ENCODE measurements around the gene ZNF516. TPM values are rescaled to one million over a fixed set of nuclear protein-coding genes. Genes with fewer than 3 reads are reported as not detected.

Gene ZNF516
- total RNA-seq, 3 donors from 2014 or later (not counting 1 experiment from before 2014, with no cell fraction given), result 49.1 to 60.0 (median 52.4) TPM

DNA sequence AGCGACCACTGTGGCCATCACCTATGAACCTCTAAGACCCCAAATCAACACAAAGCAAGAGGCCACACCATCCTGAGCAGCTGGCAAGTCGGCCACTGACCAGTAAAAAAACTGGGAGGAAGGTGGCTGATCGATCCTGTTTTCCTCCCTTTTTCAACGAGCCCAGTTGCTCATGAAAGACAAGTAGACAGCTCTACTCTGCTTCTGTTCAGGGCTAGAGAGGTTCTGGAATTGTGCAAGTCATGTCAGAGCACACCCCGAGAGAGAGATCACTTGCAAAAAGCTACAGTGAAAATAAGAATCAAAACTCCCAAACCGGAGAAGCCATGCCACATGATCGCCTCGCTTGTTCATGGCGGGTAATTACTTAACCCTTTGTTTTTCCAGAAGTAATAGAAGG is 34.6 kb downstream of the ZNF516 start:
- Histone ChIP-seq H3K4me1 (ENCODE audit: control insufficient read depth, insufficient read depth, low read length) (no peaks in the 10 kb centered on the region), H3K4me3 (ENCODE audit: low read length) (no peak overlapping the region), H3K9me3 (ENCODE audit: control insufficient read depth, insufficient read depth, low read length) (no peaks in the 10 kb centered on the region), H3K27me3 (ENCODE audit: control insufficient read depth, insufficient read depth, low read length) (no peaks in the 10 kb centered on the region), H3K27ac (ENCODE audit: low read length) (no peak overlapping the region), H3K36me3 (ENCODE audit: control insufficient read depth, insufficient read depth, low read length) (no peaks in the 10 kb centered on the region)
- H3K36me3 Mint-ChIP-seq, result no peaks in the 10 kb centered on the region
- ATAC-seq (no peak), DNase-seq (no peak)
- 86% methylated on average over 9 of the region's 9 CpGs for WGBS (ENCODE audit: insufficient coverage)
- intact Hi-C loops (cut with micrococcal nuclease), result no loop called here
- H3K27ac Mint-ChIP-seq, result no peak overlapping the region
- peaks cover 30 to 35% of the 10 kb centered on the region in 2 donors for H3K4me1 Mint-ChIP-seq
- H3K9me3 Mint-ChIP-seq, result no peaks in the 10 kb centered on the region
- H3K27me3 Mint-ChIP-seq (ENCODE audit: low read depth in 2 of 2), result no peaks in the 10 kb centered on the region
- no peak overlapping the region for H3K4me3 Mint-ChIP-seq
- TF ChIP-seq CTCF (IDR thresholded peaks at IDR 0.05), result no peak

DNA sequence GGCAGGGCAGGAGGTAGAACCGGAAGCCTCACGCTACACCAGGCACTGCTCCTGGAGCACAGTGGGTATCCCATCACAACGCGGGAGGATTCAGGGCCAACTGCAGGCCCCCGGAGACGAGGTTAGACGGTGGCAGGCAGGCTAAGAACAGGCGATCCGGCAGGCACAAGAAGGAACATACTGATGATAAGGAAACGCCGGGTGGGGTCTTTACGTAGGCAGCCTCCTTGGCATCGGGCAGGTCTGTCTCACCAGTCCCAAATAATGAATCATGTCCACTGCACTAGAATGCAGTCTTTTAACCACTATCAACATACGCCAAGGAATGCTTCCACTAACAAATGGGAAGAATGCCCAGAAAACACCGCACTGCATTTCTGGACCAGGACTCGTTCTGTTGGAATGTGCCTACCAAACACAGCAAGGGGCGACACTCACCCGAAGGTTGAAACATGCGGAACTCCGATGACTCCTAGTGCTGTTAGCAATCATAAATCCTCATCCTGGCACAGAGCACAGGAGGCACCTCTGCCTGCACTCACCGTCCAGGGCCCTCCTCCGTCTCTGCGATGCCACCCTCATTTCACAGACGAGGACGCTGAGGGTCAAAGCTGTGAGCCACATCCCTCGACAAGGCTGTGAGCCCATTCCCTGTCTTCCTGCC is 35.2 kb downstream of the ZNF516 start:
- Mint-ChIP-seq H3K4me3 (no peak overlapping the region), H3K9me3 (no peaks in the 10 kb centered on the region), H3K27me3 (ENCODE audit: low read depth in 2 of 2) (no peaks in the 10 kb centered on the region), H3K4me1 (peaks cover 30 to 35% of the 10 kb centered on the region in 2 donors), H3K36me3 (no peaks in the 10 kb centered on the region), H3K27ac (no peak overlapping the region)
- WGBS (ENCODE audit: insufficient coverage), result 95% methylated on average over 26 of the region's 26 CpGs
- ATAC-seq, result no peak
- Histone ChIP-seq H3K4me1 (ENCODE audit: control insufficient read depth, insufficient read depth, low read length) (no peaks in the 10 kb centered on the region), H3K27me3 (ENCODE audit: control insufficient read depth, insufficient read depth, low read length) (no peaks in the 10 kb centered on the region), H3K9me3 (ENCODE audit: control insufficient read depth, insufficient read depth, low read length) (no peaks in the 10 kb centered on the region), H3K4me3 (ENCODE audit: low read length) (no peak overlapping the region), H3K36me3 (ENCODE audit: control insufficient read depth, insufficient read depth, low read length) (no peaks in the 10 kb centered on the region), H3K27ac (ENCODE audit: low read length) (no peak overlapping the region)
- no peak for DNase-seq
- intact Hi-C loops (cut with micrococcal nuclease), result no loop called here
- no peak for TF ChIP-seq CTCF (IDR thresholded peaks at IDR 0.05)

GRCh38 chr18:76459312-76459686 is 35.7 kb downstream of the ZNF516 start:
- H3K9me3 Mint-ChIP-seq, result no peaks in the 10 kb centered on the region
- TF ChIP-seq CTCF (IDR thresholded peaks at IDR 0.05), result no peak
- H3K4me1 ChIP-seq (ENCODE audit: control insufficient read depth, insufficient read depth, low read length), result no peaks in the 10 kb centered on the region
- H3K27ac ChIP-seq (ENCODE audit: low read length), result no peak overlapping the region
- H3K27me3 ChIP-seq (ENCODE audit: control insufficient read depth, insufficient read depth, low read length), result no peaks in the 10 kb centered on the region
- ATAC-seq, result no peak
- H3K27ac Mint-ChIP-seq, result no peak overlapping the region
- H3K4me1 Mint-ChIP-seq, result peaks cover 30 to 37% of the 10 kb centered on the region in 2 donors
- no peak overlapping the region for H3K4me3 Mint-ChIP-seq
- no peak for DNase-seq
- H3K27me3 Mint-ChIP-seq (ENCODE audit: low read depth in 2 of 2), result no peaks in the 10 kb centered on the region
- no peak overlapping the region for H3K4me3 ChIP-seq (ENCODE audit: low read length)
- H3K36me3 Mint-ChIP-seq, result no peaks in the 10 kb centered on the region
- H3K9me3 ChIP-seq (ENCODE audit: control insufficient read depth, insufficient read depth, low read length), result no peaks in the 10 kb centered on the region
- H3K36me3 ChIP-seq (ENCODE audit: control insufficient read depth, insufficient read depth, low read length), result no peaks in the 10 kb centered on the region
- 95% methylated on average over 17 of the region's 17 CpGs for WGBS (ENCODE audit: insufficient coverage)
- intact Hi-C loops (cut with micrococcal nuclease), result no loop called here
